ENCODE measurements around the gene ADGRD2. TPM values are rescaled to one million over a fixed set of nuclear protein-coding genes. Genes with fewer than 3 reads are reported as not detected.
A peak's percentile ranks its signal among the peaks of the same experiment; 100 is the strongest.

ADGRD2 gene, protein sequence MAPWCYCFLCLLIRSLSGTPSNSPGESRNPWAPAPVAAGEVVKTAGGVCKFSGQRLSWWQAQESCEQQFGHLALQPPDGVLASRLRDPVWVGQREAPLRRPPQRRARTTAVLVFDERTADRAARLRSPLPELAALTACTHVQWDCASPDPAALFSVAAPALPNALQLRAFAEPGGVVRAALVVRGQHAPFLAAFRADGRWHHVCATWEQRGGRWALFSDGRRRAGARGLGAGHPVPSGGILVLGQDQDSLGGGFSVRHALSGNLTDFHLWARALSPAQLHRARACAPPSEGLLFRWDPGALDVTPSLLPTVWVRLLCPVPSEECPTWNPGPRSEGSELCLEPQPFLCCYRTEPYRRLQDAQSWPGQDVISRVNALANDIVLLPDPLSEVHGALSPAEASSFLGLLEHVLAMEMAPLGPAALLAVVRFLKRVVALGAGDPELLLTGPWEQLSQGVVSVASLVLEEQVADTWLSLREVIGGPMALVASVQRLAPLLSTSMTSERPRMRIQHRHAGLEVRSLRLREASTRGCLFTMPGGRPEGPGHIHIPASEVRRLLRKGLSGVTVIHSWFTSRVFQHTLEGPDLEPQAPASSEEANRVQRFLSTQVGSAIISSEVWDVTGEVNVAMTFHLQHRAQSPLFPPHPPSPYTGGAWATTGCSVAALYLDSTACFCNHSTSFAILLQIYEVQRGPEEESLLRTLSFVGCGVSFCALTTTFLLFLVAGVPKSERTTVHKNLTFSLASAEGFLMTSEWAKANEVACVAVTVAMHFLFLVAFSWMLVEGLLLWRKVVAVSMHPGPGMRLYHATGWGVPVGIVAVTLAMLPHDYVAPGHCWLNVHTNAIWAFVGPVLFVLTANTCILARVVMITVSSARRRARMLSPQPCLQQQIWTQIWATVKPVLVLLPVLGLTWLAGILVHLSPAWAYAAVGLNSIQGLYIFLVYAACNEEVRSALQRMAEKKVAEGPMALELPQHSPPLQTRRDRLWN
- 1 to 10 TPM in 2 of 3 donors, not detected in 1; 2.6 to 2.9 TPM for total RNA-seq

DNA sequence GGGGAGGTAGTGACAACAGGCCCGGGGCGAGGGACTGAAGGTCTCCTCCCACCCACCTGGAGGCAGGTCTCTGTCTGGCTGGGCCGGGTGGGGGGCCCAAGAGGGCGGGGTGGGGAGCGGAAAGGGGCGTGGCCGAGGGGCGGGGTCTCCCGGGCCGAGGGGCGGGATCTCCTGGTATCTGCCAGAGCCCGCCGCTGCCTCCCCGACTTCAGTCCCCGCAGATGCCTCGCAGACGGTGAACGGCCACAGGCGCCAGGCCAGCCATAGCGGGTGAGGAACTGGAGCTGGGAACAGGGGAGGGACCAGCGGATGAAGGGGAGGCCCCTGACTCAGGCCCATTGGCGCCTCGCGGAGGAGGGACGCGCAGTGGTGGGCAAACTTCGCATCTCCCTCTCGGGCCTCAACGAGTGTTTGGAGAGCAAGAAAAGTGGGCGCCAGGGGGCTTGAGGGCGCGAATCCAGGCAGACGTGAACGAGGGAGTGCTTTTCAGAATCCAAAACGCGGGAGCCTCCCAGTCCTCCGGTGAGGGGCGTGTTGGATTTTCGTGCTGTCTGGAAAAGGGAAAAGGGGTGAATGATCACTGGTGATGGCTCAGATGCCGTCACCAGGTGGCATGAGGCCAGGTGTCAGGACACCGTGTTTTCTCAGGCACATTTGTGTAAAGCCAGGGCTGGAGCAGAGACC lies at the start of gene ADGRD2:
TSS of gene ADGRD2 (plus strand) at position 211 of the 684 bp plus-strand sequence. CDS start 1,216 bp downstream, outside the sequence.
- Histone ChIP-seq H3K4me1 (no peaks in the 10 kb centered on the region), H3K36me3 (no peaks in the 10 kb centered on the region), H3K4me3 (peak within 1 kb of the TSS in 2 of 3 donors; percentile 48 to 62), H3K27me3 (peaks cover 0 to 48% of the 10 kb centered on the region in 2 donors), H3K27ac (peak within 1 kb of the TSS; percentile 55 to 62), H3K9me3 (no peaks in the 10 kb centered on the region)
- TF ChIP-seq, protein P1, sequence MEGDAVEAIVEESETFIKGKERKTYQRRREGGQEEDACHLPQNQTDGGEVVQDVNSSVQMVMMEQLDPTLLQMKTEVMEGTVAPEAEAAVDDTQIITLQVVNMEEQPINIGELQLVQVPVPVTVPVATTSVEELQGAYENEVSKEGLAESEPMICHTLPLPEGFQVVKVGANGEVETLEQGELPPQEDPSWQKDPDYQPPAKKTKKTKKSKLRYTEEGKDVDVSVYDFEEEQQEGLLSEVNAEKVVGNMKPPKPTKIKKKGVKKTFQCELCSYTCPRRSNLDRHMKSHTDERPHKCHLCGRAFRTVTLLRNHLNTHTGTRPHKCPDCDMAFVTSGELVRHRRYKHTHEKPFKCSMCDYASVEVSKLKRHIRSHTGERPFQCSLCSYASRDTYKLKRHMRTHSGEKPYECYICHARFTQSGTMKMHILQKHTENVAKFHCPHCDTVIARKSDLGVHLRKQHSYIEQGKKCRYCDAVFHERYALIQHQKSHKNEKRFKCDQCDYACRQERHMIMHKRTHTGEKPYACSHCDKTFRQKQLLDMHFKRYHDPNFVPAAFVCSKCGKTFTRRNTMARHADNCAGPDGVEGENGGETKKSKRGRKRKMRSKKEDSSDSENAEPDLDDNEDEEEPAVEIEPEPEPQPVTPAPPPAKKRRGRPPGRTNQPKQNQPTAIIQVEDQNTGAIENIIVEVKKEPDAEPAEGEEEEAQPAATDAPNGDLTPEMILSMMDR (IDR thresholded peaks at IDR 0.05), result no peak
- TF ChIP-seq POLR2AphosphoS5 (IDR thresholded peaks at IDR 0.05) (no peak), POLR2A (IDR thresholded peaks at IDR 0.05) (no peak)
- peak; percentile 53 for DNase-seq (ENCODE audit: low spot score in 2 of 2)
- intact Hi-C loops (cut with DNase I; ENCODE audit: low total_unique reads), result no loop called here

DNA sequence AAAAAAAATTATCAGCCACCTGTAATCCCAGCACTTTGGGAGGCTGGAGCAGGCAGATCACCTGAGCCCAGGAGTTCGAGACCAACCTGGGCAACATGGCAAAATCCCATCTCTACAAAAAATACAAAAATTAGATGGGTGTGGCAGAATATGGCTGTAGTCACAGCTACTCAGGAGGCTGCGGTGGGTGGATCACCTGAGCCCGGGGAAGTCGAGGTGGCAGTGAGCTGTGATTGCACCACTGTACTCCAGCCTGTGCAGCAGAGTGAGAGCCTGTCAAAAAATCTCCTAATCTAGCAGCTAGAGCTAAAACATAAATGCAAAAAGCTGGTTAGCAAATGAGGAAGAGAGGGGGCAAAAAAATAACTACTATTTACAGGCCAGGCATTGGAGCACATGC lies 47.0 kb upstream of the ADGRD2 start:
- TF ChIP-seq POLR2A (IDR thresholded peaks at IDR 0.05) (no peak), POLR2AphosphoS5 (IDR thresholded peaks at IDR 0.05) (no peak)
- TF ChIP-seq, protein P1 (IDR thresholded peaks at IDR 0.05), result no peak
- DNase-seq (ENCODE audit: low spot score in 2 of 2), result no peak
- Histone ChIP-seq H3K27ac (no peak overlapping the region), H3K4me3 (no peak overlapping the region), H3K9me3 (no peaks in the 10 kb centered on the region), H3K4me1 (peaks cover 0 to 7% of the 10 kb centered on the region in 2 donors), H3K27me3 (no peaks in the 10 kb centered on the region), H3K36me3 (no peaks in the 10 kb centered on the region)
- intact Hi-C loops (cut with DNase I; ENCODE audit: low total_unique reads), result no loop called here

DNA sequence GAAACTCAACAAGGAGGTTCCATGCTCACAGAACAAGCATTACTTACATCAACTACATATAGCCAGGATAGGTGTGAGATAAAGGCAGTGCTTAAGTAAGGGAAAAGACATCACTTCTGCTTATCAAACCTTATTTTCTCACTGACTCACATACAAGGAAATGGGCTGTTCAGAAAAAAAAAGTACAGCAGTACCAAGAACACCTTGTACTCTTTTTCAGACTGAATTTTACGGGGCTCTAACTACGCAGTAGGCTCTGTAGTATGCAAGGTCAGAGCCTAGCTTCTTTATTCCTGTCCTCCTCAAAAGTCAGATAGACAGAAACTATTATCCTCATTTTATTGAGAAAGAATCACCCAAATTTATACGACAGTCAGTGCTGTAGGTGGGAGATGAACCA lies 40.8 kb upstream of the ADGRD2 start:
- H3K9me3 ChIP-seq, result no peaks in the 10 kb centered on the region
- peaks cover 12% of the 10 kb centered on the region for H3K36me3 ChIP-seq
- no peak overlapping the region for H3K4me3 ChIP-seq
- TF ChIP-seq, protein P1 (IDR thresholded peaks at IDR 0.05), result no peak
- TF ChIP-seq POLR2A (IDR thresholded peaks at IDR 0.05) (no peak), POLR2AphosphoS5 (IDR thresholded peaks at IDR 0.05) (no peak)
- intact Hi-C loops (cut with DNase I; ENCODE audit: low total_unique reads), result no loop called here
- peaks cover 0 to 3% of the 10 kb centered on the region in 2 donors for H3K4me1 ChIP-seq
- no peaks in the 10 kb centered on the region for H3K27me3 ChIP-seq
- DNase-seq (ENCODE audit: low spot score in 2 of 2), result no peak
- H3K27ac ChIP-seq, result no peak overlapping the region

DNA sequence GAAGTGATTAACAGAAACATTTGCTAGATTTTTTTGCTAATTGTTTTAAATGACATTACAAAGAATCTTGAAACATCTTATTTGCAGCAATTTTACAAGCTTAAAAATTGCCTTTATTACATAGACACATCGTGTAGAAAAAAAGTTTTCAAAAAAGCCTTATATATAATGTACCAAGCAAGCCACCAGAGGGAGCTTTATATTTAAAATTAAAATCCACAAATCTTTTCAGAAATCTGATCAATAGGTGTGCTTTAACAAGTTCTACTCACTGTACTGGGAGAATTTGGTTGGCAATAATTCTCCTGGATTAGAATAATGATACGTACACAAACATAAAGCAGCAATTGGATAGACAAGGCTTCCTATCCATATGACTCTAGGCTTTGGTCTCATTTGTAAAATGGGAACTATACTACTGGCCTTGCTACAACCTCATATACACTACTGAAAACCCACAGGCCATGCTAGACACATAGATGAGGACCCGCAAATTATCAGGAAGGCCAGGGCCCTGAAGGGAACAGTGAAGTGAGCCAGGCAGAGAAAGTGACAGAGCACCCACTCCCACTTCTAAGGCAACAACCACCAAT lies 39.8 kb upstream of the ADGRD2 start:
- no peak overlapping the region for H3K4me3 ChIP-seq
- DNase-seq (ENCODE audit: low spot score in 2 of 2), result no peak
- no peaks in the 10 kb centered on the region for H3K9me3 ChIP-seq
- TF ChIP-seq, protein P1 (IDR thresholded peaks at IDR 0.05), result no peak
- TF ChIP-seq POLR2A (IDR thresholded peaks at IDR 0.05) (no peak), POLR2AphosphoS5 (IDR thresholded peaks at IDR 0.05) (no peak)
- no peaks in the 10 kb centered on the region for H3K27me3 ChIP-seq
- H3K4me1 ChIP-seq, result peaks cover 0 to 7% of the 10 kb centered on the region in 2 donors
- H3K36me3 ChIP-seq, result peaks cover 12% of the 10 kb centered on the region
- intact Hi-C loops (cut with DNase I; ENCODE audit: low total_unique reads), result no loop called here
- no peak overlapping the region for H3K27ac ChIP-seq

Data from breast epithelium (tissue), 4 donors.